H7 (cell line): ENCODE results near the gene INSIG2. TPM values are rescaled to one million over a fixed set of nuclear protein-coding genes. Genes with fewer than 3 reads are reported as not detected.

Experiments
- DNase-seq: peaks from one replicate; pipeline ENCODE4 v3.0.0; 2012
- H3K27me3 ChIP-seq: 2 replicates; pipeline ENCODE4 v1.6.0; 2011; ENCODE audit warnings: mild to moderate bottlenecking, low read length; ENCODE audit not compliant: control insufficient read depth, insufficient read depth
- H3K36me3 ChIP-seq: replicated peaks from 2 replicates; pipeline ENCODE4 v1.5.1; 2011; ENCODE audit warnings: low read length; ENCODE audit not compliant: control insufficient read depth, insufficient read depth
- H3K4me3 ChIP-seq: 2 replicates; pipeline ENCODE4 v1.5.1; 2011; ENCODE audit warnings: low read depth, mild to moderate bottlenecking, control low read depth, low read length, moderate library complexity; ENCODE audit not compliant: insufficient read depth
- total RNA-seq: library from RNA; depleted of rRNA; stranded (reverse); fragments of >200 nt; shearing (Covaris generic); gene quantifications from 2 replicates; pipeline ENCODE4 v1.2.3, GENCODE V29; 2014

INSIG2 gene
- total RNA-seq, 1 experiment from 2014 or later = 4.6 TPM

- no peak for DNase-seq
- H3K36me3 ChIP-seq = no peaks in the 10 kb centered on the region
- H3K4me3 ChIP-seq = no peak overlapping the region
- H3K27me3 ChIP-seq = no peaks in the 10 kb centered on the region
These were observed 33.8 kb downstream of the INSIG2 start for GRCh38 chr2:118121986-118122524.

GRCh38 chr2:118122594-118123281 is 34.5 kb downstream of the INSIG2 start:
- Histone ChIP-seq H3K27me3 (no peaks in the 10 kb centered on the region), H3K4me3 (no peak overlapping the region), H3K36me3 (no peaks in the 10 kb centered on the region)
- DNase-seq = no peak

- DNase-seq = no peak
- Histone ChIP-seq H3K4me3 (no peak overlapping the region), H3K27me3 (no peaks in the 10 kb centered on the region), H3K36me3 (no peaks in the 10 kb centered on the region)
These were observed 35.4 kb downstream of the INSIG2 start for GRCh38 chr2:118123561-118124232.

GRCh38 chr2:118124288-118124891 is 36.1 kb downstream of the INSIG2 start:
- no peaks in the 10 kb centered on the region for H3K27me3 ChIP-seq
- no peak overlapping the region for H3K4me3 ChIP-seq
- DNase-seq = no peak
- no peaks in the 10 kb centered on the region for H3K36me3 ChIP-seq

- Histone ChIP-seq H3K4me3 (no peak overlapping the region), H3K27me3 (no peaks in the 10 kb centered on the region), H3K36me3 (no peaks in the 10 kb centered on the region)
- no peak for DNase-seq
These were observed 39.0 kb downstream of the INSIG2 start for GRCh38 chr2:118127250-118127649.

GRCh38 chr2:118128826-118129225 is 40.6 kb downstream of the INSIG2 start:
- Histone ChIP-seq H3K4me3 (no peak overlapping the region), H3K36me3 (no peaks in the 10 kb centered on the region), H3K27me3 (no peaks in the 10 kb centered on the region)
- DNase-seq = no peak

- no peak for DNase-seq
- Histone ChIP-seq H3K4me3 (no peak overlapping the region), H3K36me3 (no peaks in the 10 kb centered on the region), H3K27me3 (no peaks in the 10 kb centered on the region)
These were observed 42.1 kb downstream of the INSIG2 start for GRCh38 chr2:118130385-118130784.

- DNase-seq = no peak
- no peaks in the 10 kb centered on the region for H3K27me3 ChIP-seq
- no peak overlapping the region for H3K4me3 ChIP-seq
- no peaks in the 10 kb centered on the region for H3K36me3 ChIP-seq
These were observed 43.5 kb downstream of the INSIG2 start for GRCh38 chr2:118131771-118132170.

GRCh38 chr2:118133916-118134315 is 45.6 kb downstream of the INSIG2 start:
- Histone ChIP-seq H3K4me3 (no peak overlapping the region), H3K27me3 (no peaks in the 10 kb centered on the region), H3K36me3 (no peaks in the 10 kb centered on the region)
- DNase-seq = no peak

GRCh38 chr2:118134650-118135049 is 46.4 kb downstream of the INSIG2 start:
- no peak for DNase-seq
- H3K27me3 ChIP-seq = no peaks in the 10 kb centered on the region
- H3K36me3 ChIP-seq = no peaks in the 10 kb centered on the region
- H3K4me3 ChIP-seq = no peak overlapping the region

GRCh38 chr2:118145207-118145606 is 56.9 kb downstream of the INSIG2 start:
- no peak overlapping the region for H3K4me3 ChIP-seq
- no peaks in the 10 kb centered on the region for H3K27me3 ChIP-seq
- no peak for DNase-seq
- no peaks in the 10 kb centered on the region for H3K36me3 ChIP-seq

- DNase-seq = no peak
- H3K36me3 ChIP-seq = no peaks in the 10 kb centered on the region
- H3K4me3 ChIP-seq = no peak overlapping the region
- no peaks in the 10 kb centered on the region for H3K27me3 ChIP-seq
These were observed 57.5 kb downstream of the INSIG2 start for GRCh38 chr2:118145806-118146205.

- no peak for DNase-seq
- Histone ChIP-seq H3K27me3 (no peaks in the 10 kb centered on the region), H3K36me3 (no peaks in the 10 kb centered on the region), H3K4me3 (no peak overlapping the region)
These were observed 58.3 kb downstream of the INSIG2 start for GRCh38 chr2:118146315-118147283.

GRCh38 chr2:118148133-118148532 is 59.9 kb downstream of the INSIG2 start:
- DNase-seq = no peak
- Histone ChIP-seq H3K27me3 (no peaks in the 10 kb centered on the region), H3K4me3 (no peak overlapping the region), H3K36me3 (no peaks in the 10 kb centered on the region)
